Memory B cell (primary cell): Measurements from ENCODE around the gene OTUD1.

Source experiments
- ATAC-seq: fragments of 150-1000 bp; cut with Tn5 transposase; 2 replicates; pipeline ENCODE4 v1.10.0; 2021; ENCODE audit warnings: low read depth, mild to moderate bottlenecking, moderate library complexity
- DNase-seq, 2 donors: peaks; one replicate each; pipeline ENCODE4 v3.0.0; 2022; ENCODE audit warnings: low spot score in 2 of 2
- H3K27ac Mint-ChIP-seq: one replicate; pipeline ENCODE4 v1.8.0; 2022; ENCODE audit warnings: mild to moderate bottlenecking, moderate library complexity, mixed read lengths
- H3K27me3 Mint-ChIP-seq: one replicate; pipeline ENCODE4 v1.8.0; 2022; ENCODE audit warnings: mixed read lengths
- H3K36me3 Mint-ChIP-seq: one replicate; pipeline ENCODE4 v1.8.0; 2022; ENCODE audit warnings: mild to moderate bottlenecking, mixed read lengths
- H3K4me1 Mint-ChIP-seq: one replicate; pipeline ENCODE4 v1.8.0; 2022; ENCODE audit warnings: mixed read lengths
- H3K4me3 Mint-ChIP-seq: one replicate; pipeline ENCODE4 v1.8.0; 2022; ENCODE audit warnings: mild to moderate bottlenecking, moderate library complexity, mixed read lengths
- H3K9me3 Mint-ChIP-seq: one replicate; pipeline ENCODE4 v1.8.0; 2022; ENCODE audit warnings: mixed read lengths

OTUD1 gene

DNA sequence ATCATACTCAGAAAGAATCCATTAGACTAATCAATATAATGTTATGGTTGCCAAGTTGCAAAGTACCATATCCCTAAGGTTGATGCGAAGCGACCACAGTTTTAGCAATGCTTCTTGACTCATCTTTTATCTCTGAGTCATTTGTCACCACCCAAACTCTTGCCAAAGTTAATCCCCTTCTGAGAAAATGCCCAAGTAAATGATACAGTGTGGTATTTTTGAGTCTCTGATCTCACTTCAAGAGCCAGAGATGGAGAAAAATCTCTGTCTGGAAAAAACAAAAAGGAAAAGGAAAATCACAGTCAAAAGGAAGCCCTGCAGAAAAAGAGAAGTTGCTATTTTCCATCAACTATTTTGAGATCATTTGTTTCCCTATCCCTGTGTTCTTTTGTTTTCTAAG lies 26.7 kb upstream of the OTUD1 start:
- H3K4me3 Mint-ChIP-seq, result no peak overlapping the region
- H3K27ac Mint-ChIP-seq, result no peak overlapping the region
- H3K27me3 Mint-ChIP-seq, result peaks cover 1% of the 10 kb centered on the region

DNA sequence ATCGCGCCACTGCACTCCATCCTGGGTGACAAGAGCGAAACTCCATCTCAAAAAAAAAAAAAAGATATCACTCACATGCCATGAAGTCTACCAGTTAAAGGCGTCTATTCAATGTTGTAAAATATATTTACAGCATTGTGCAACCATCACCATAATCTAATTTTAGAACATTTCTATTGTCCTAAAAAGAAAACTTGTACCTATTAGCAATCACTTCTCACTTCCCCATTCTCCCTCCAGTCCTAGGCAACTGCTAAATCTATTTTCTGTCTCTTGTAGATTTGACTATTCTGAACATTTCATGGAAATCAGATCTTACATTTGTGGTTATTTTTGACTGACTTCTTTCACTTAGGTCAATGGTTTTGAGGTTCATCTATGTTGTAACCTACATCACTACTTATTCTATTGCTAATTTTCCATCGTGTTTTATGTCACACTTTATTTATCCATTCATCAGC lies 25.2 kb upstream of the OTUD1 start:
- DNase-seq (peak in 1 of 2 donors; percentile 9), ATAC-seq (peak; percentile 91)
- Mint-ChIP-seq H3K9me3 (no peaks in the 10 kb centered on the region), H3K36me3 (no peaks in the 10 kb centered on the region), H3K27ac (peak overlapping the region; percentile 26), H3K4me3 (peak overlapping the region; percentile 69), H3K4me1 (peaks cover 12% of the 10 kb centered on the region), H3K27me3 (peaks cover 1% of the 10 kb centered on the region)

More for the DNA sequence above, 26.7 kb upstream of the OTUD1 start:
- no peaks in the 10 kb centered on the region for H3K36me3 Mint-ChIP-seq
- no peaks in the 10 kb centered on the region for H3K9me3 Mint-ChIP-seq
- ATAC-seq, result no peak
- H3K4me1 Mint-ChIP-seq, result peaks cover 12% of the 10 kb centered on the region
- no peak for DNase-seq

- ATAC-seq (no peak), DNase-seq (no peak)
- Mint-ChIP-seq H3K36me3 (no peaks in the 10 kb centered on the region), H3K27me3 (peaks cover 1% of the 10 kb centered on the region), H3K9me3 (no peaks in the 10 kb centered on the region), H3K4me1 (peaks cover 12% of the 10 kb centered on the region), H3K27ac (peak overlapping the region; percentile 31), H3K4me3 (no peak overlapping the region)
Measured at GRCh38 chr10:23414658-23415057, 24.2 kb upstream of the OTUD1 start.

- H3K27ac Mint-ChIP-seq, result no peak overlapping the region
- DNase-seq (no peak), ATAC-seq (no peak)
- no peaks in the 10 kb centered on the region for H3K36me3 Mint-ChIP-seq
- peaks cover 10% of the 10 kb centered on the region for H3K4me1 Mint-ChIP-seq
- peaks cover 1% of the 10 kb centered on the region for H3K27me3 Mint-ChIP-seq
- no peak overlapping the region for H3K4me3 Mint-ChIP-seq
- no peaks in the 10 kb centered on the region for H3K9me3 Mint-ChIP-seq
Measured at GRCh38 chr10:23417254-23417653, 21.6 kb upstream of the OTUD1 start.

GRCh38 chr10:23418051-23418681 lies 20.7 kb upstream of the OTUD1 start:
- peaks cover 4% of the 10 kb centered on the region for H3K27me3 Mint-ChIP-seq
- H3K4me3 Mint-ChIP-seq, result no peak overlapping the region
- H3K4me1 Mint-ChIP-seq, result peaks cover 6% of the 10 kb centered on the region
- H3K36me3 Mint-ChIP-seq, result no peaks in the 10 kb centered on the region
- ATAC-seq (no peak), DNase-seq (no peak)
- no peak overlapping the region for H3K27ac Mint-ChIP-seq
- no peaks in the 10 kb centered on the region for H3K9me3 Mint-ChIP-seq

GRCh38 chr10:23419201-23419600 lies 19.7 kb upstream of the OTUD1 start:
- DNase-seq, result no peak
- H3K4me1 Mint-ChIP-seq, result no peaks in the 10 kb centered on the region
- H3K27me3 Mint-ChIP-seq, result peaks cover 4% of the 10 kb centered on the region

GRCh38 chr10:23419655-23420329 lies 19.1 kb upstream of the OTUD1 start:
- Mint-ChIP-seq H3K4me1 (no peaks in the 10 kb centered on the region), H3K36me3 (no peaks in the 10 kb centered on the region), H3K27ac (no peak overlapping the region), H3K27me3 (peaks cover 4% of the 10 kb centered on the region), H3K9me3 (no peaks in the 10 kb centered on the region), H3K4me3 (no peak overlapping the region)
- ATAC-seq, result no peak
- DNase-seq, result no peak

More at GRCh38 chr10:23419201-23419600, 19.7 kb upstream of the OTUD1 start:
- ATAC-seq, result no peak
- Mint-ChIP-seq H3K27ac (no peak overlapping the region), H3K9me3 (no peaks in the 10 kb centered on the region), H3K36me3 (no peaks in the 10 kb centered on the region), H3K4me3 (no peak overlapping the region)

GRCh38 chr10:23421397-23421796 lies 17.5 kb upstream of the OTUD1 start:
- Mint-ChIP-seq H3K4me3 (no peak overlapping the region), H3K27ac (no peak overlapping the region), H3K36me3 (no peaks in the 10 kb centered on the region), H3K9me3 (no peaks in the 10 kb centered on the region), H3K27me3 (peaks cover 6% of the 10 kb centered on the region), H3K4me1 (no peaks in the 10 kb centered on the region)
- ATAC-seq (no peak), DNase-seq (no peak)

DNA sequence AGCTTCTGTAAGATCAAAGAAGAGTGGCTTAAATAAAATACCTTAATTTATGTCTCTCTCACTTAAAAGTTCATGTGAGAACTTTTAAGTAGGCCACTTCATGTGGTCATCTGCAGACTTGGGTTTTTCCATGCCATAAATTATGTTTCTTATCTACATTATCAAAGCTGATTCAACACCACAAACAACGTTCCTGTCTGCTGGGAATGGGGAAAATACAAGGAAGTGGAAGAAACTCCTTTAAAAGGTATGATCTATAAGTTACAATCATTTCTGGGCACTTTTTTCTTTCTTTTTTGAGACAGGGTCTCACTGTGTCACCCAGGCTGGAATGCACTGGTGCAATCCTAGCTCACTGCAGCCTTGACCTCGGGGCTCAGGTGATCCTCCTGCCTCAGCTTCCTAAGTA lies 16.9 kb upstream of the OTUD1 start:
- Mint-ChIP-seq H3K27ac (no peak overlapping the region), H3K4me3 (no peak overlapping the region), H3K27me3 (peaks cover 7% of the 10 kb centered on the region), H3K4me1 (no peaks in the 10 kb centered on the region), H3K9me3 (no peaks in the 10 kb centered on the region), H3K36me3 (no peaks in the 10 kb centered on the region)
- DNase-seq (no peak), ATAC-seq (no peak)

- DNase-seq (no peak), ATAC-seq (no peak)
- no peaks in the 10 kb centered on the region for H3K9me3 Mint-ChIP-seq
- peaks cover 3% of the 10 kb centered on the region for H3K4me1 Mint-ChIP-seq
- H3K27ac Mint-ChIP-seq, result no peak overlapping the region
- no peaks in the 10 kb centered on the region for H3K36me3 Mint-ChIP-seq
- no peak overlapping the region for H3K4me3 Mint-ChIP-seq
- no peaks in the 10 kb centered on the region for H3K27me3 Mint-ChIP-seq
Measured at GRCh38 chr10:23432166-23432565, 6.7 kb upstream of the OTUD1 start.

GRCh38 chr10:23432639-23433038 lies 6.2 kb upstream of the OTUD1 start:
- H3K4me1 Mint-ChIP-seq, result peaks cover 3% of the 10 kb centered on the region
- H3K36me3 Mint-ChIP-seq, result no peaks in the 10 kb centered on the region
- no peak overlapping the region for H3K27ac Mint-ChIP-seq
- no peak for DNase-seq
- ATAC-seq, result no peak
- H3K27me3 Mint-ChIP-seq, result no peaks in the 10 kb centered on the region
- H3K9me3 Mint-ChIP-seq, result no peaks in the 10 kb centered on the region
- H3K4me3 Mint-ChIP-seq, result no peak overlapping the region

GRCh38 chr10:23433701-23434100 lies 5.2 kb upstream of the OTUD1 start:
- peak; percentile 48 for ATAC-seq
- no peak for DNase-seq
- H3K4me3 Mint-ChIP-seq, result no peak overlapping the region
- peaks cover 3% of the 10 kb centered on the region for H3K4me1 Mint-ChIP-seq
- no peak overlapping the region for H3K27ac Mint-ChIP-seq
- H3K36me3 Mint-ChIP-seq, result no peaks in the 10 kb centered on the region
- no peaks in the 10 kb centered on the region for H3K27me3 Mint-ChIP-seq
- no peaks in the 10 kb centered on the region for H3K9me3 Mint-ChIP-seq

GRCh38 chr10:23435378-23435777 lies 3.5 kb upstream of the OTUD1 start:
- H3K4me3 Mint-ChIP-seq, result no peak overlapping the region
- no peak for ATAC-seq
- DNase-seq, result no peak
- peak overlapping the region; percentile 8 for H3K27ac Mint-ChIP-seq
- H3K36me3 Mint-ChIP-seq, result peaks cover 2% of the 10 kb centered on the region
- no peaks in the 10 kb centered on the region for H3K27me3 Mint-ChIP-seq
- no peaks in the 10 kb centered on the region for H3K9me3 Mint-ChIP-seq
- peaks cover 5% of the 10 kb centered on the region for H3K4me1 Mint-ChIP-seq

- DNase-seq (no peak), ATAC-seq (no peak)
- H3K9me3 Mint-ChIP-seq, result no peaks in the 10 kb centered on the region
- H3K27ac Mint-ChIP-seq, result peak overlapping the region; percentile 88
- H3K4me1 Mint-ChIP-seq, result peaks cover 15% of the 10 kb centered on the region
- H3K27me3 Mint-ChIP-seq, result no peaks in the 10 kb centered on the region
- H3K36me3 Mint-ChIP-seq, result peaks cover 4% of the 10 kb centered on the region
- H3K4me3 Mint-ChIP-seq, result no peak overlapping the region
Measured at GRCh38 chr10:23436983-23437382, 1.9 kb upstream of the OTUD1 start.
